Measurements from ENCODE around the gene NAPB. TPM values are rescaled to one million over a fixed set of nuclear protein-coding genes. Genes with fewer than 3 reads are reported as not detected.

NAPB gene
- total and polyA plus RNA-seq, 10 of the 15 experiments (the other 5 are each of a cell fraction or from before 2014, with no cell fraction given): 2.1 to 15.9 (median 7.2) TPM

DNA sequence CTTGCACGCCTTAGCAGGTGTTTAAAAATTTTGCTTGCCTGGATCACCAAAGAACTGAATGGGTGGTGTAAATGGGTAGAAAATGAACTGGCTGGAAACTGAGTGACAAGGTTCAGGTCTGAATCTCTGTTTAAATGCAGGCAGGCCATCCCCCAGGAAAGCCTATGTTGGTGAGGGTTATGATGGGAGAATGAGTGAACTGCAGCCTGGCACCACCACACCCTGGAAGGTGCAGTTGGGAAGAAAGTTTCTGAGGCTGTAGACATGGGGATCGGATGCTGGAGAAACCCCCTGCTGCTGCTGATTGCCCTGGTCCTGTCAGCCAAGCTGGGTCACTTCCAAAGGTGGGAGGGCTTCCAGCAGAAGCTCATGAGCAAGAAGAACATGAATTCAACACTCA is 18.7 kb upstream of the NAPB start:
- FAIRE-seq (no peak), DNase-seq (ENCODE audit: low read depth, low spot score) (no peak), ATAC-seq (no peak)
- intact Hi-C loops (cut with micrococcal nuclease; ENCODE audit: unreplicated experiment) (loop anchor here (5.0 kb wide), 1 partner anchor 227 kb away; no protein-coding TSS in a partner anchor), in situ Hi-C loops (cut with MboI) (no loop called here)
- Histone ChIP-seq H3K79me2 (ENCODE audit: control insufficient read depth, insufficient read depth, low read length) (no peaks in the 10 kb centered on the region), H3K9me3 (replicated peaks; ENCODE audit: control insufficient read depth, insufficient read depth, low read length) (no peaks in the 10 kb centered on the region), H3K27ac (ENCODE audit: control insufficient read depth, insufficient read depth) (no peak overlapping the region), H3K36me3 (ENCODE audit: control insufficient read depth in 2 of 2, insufficient read depth in 2 of 2, low read length in 1 of 2) (no peaks in the 10 kb centered on the region), H3K4me3 (no peak overlapping the region), H3K27me3 (replicated peaks in 1 of 2; ENCODE audit: control insufficient read depth in 2 of 2, insufficient read depth in 2 of 2, low read length in 1 of 2) (no peaks in the 10 kb centered on the region; a peak in 1 of 4 replicates), H3K9ac (ENCODE audit: control insufficient read depth, insufficient read depth, low read length) (no peak overlapping the region), H2AFZ (ENCODE audit: control insufficient read depth, low read depth, low read length) (no peak overlapping the region), H4K20me1 (ENCODE audit: control insufficient read depth, insufficient read depth) (no peaks in the 10 kb centered on the region), H3K4me2 (ENCODE audit: control insufficient read depth, insufficient read depth) (no peak overlapping the region), H3K4me1 (ENCODE audit: control insufficient read depth, insufficient read depth, low read length) (peaks cover 3% of the 10 kb centered on the region; the same call in 1 of the 2 replicates)
- ChIA-PET CTCF (interaction anchor here (1.0 to 4.1 kb wide), 4 partner anchors 9 to 167 kb away, joined by 3 to 21 read pairs (median 4); no protein-coding TSS in a partner anchor), POLR2A (no interaction called here), RAD21 (ENCODE audit: unreplicated experiment) (no interaction called here), SMC1A (ENCODE audit: uncharacterized antibody, unreplicated experiment) (no interaction called here)
- TF ChIP-seq CEBPB (IDR thresholded peaks at IDR 0.05; ENCODE audit: borderline replicate concordance in 1 of 2, low read depth in 2 of 2, low read length in 2 of 2): no peak
- no peak for TF ChIP-seq SMC3 (IDR thresholded peaks at IDR 0.05; ENCODE audit: borderline replicate concordance, low read length)
- TF ChIP-seq BRCA1 (IDR thresholded peaks at IDR 0.05; ENCODE audit: low read depth, low read length): no peak
- no peak for TF ChIP-seq CBX5 (IDR thresholded peaks at IDR 0.05; ENCODE audit: low read depth)
- no peak for TF ChIP-seq SMAD5 (IDR thresholded peaks at IDR 0.05; ENCODE audit: low read depth)
- TF ChIP-seq, protein P1, sequence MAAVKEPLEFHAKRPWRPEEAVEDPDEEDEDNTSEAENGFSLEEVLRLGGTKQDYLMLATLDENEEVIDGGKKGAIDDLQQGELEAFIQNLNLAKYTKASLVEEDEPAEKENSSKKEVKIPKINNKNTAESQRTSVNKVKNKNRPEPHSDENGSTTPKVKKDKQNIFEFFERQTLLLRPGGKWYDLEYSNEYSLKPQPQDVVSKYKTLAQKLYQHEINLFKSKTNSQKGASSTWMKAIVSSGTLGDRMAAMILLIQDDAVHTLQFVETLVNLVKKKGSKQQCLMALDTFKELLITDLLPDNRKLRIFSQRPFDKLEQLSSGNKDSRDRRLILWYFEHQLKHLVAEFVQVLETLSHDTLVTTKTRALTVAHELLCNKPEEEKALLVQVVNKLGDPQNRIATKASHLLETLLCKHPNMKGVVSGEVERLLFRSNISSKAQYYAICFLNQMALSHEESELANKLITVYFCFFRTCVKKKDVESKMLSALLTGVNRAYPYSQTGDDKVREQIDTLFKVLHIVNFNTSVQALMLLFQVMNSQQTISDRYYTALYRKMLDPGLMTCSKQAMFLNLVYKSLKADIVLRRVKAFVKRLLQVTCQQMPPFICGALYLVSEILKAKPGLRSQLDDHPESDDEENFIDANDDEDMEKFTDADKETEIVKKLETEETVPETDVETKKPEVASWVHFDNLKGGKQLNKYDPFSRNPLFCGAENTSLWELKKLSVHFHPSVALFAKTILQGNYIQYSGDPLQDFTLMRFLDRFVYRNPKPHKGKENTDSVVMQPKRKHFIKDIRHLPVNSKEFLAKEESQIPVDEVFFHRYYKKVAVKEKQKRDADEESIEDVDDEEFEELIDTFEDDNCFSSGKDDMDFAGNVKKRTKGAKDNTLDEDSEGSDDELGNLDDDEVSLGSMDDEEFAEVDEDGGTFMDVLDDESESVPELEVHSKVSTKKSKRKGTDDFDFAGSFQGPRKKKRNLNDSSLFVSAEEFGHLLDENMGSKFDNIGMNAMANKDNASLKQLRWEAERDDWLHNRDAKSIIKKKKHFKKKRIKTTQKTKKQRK (IDR thresholded peaks at IDR 0.05; ENCODE audit: low read depth, low read length): no peak
- no peak for TF ChIP-seq SMARCA5 (IDR thresholded peaks at IDR 0.05)
- TF ChIP-seq RAD51 (IDR thresholded peaks at IDR 0.05): no peak
- WGBS (ENCODE audit: insufficient coverage, insufficient replicate concordance, low lambda C conversion rate, missing lambda C conversion rate): 42% methylated on average over 2 of the region's 2 CpGs
- no TSS peak for BruUV-seq (replicated peaks)

All from GM12878 (cell line).